WTC11 (cell line): ENCODE results near the gene C15orf61. TPM values are rescaled to one million over a fixed set of nuclear protein-coding genes. Genes with fewer than 3 reads are reported as not detected.

ENCODE experiments used
- ATAC-seq: fragments of 200-7000 bp; cut with Tn5 transposase; 2 replicates; pipeline ENCODE4 v1.10.0; 2021; ENCODE audit warnings: mild to moderate bottlenecking, moderate library complexity
- CTCF ChIA-PET: fragments of 300-600 bp; sonication (Branson Sonifier 250); formaldehyde crosslinking; loops from one replicate; lab custom pipeline; 2021; ENCODE audit warnings: antibody characterized with exemption; lab: Charles Lee
- POLR2A ChIA-PET: fragments of 350-600 bp; sonication (Branson Sonifier 250); formaldehyde crosslinking; loops from one replicate; lab custom pipeline; 2021; ENCODE audit warnings: antibody characterized with exemption; lab: Charles Lee
- DNase-seq: peaks from one replicate; pipeline ENCODE4 v3.0.0; 2021; ENCODE audit warnings: low spot score
- H3K27ac Mint-ChIP-seq: 2 replicates; pipeline ENCODE4 v1.8.0; 2021; ENCODE audit warnings: mixed read lengths
- H3K27me3 Mint-ChIP-seq: 2 replicates; pipeline ENCODE4 v1.8.0; 2021; ENCODE audit warnings: low read depth, mild to moderate bottlenecking, moderate library complexity, mixed read lengths
- H3K36me3 Mint-ChIP-seq: 2 replicates; pipeline ENCODE4 v1.8.0; 2021; ENCODE audit warnings: mixed read lengths
- H3K4me1 Mint-ChIP-seq: 2 replicates; pipeline ENCODE4 v1.8.0; 2022; ENCODE audit warnings: mixed read lengths
- H3K4me3 Mint-ChIP-seq: 2 replicates; pipeline ENCODE4 v1.8.0; 2021; ENCODE audit warnings: mild to moderate bottlenecking, moderate library complexity, mixed read lengths
- H3K9me3 Mint-ChIP-seq: 2 replicates; pipeline ENCODE4 v1.8.0; 2021; ENCODE audit warnings: mixed read lengths
- AFF4 ChIP-seq: sonication (generic); formaldehyde crosslinking; IDR thresholded peaks from 2 replicates; pipeline ENCODE4 v1.8.1; 2023; ENCODE audit warnings: mild to moderate bottlenecking, missing genetic modification reagents, borderline replicate concordance
- CBFB ChIP-seq: sonication (generic); formaldehyde crosslinking; IDR thresholded peaks from 2 replicates; pipeline ENCODE4 v1.8.1; 2022; ENCODE audit warnings: mild to moderate bottlenecking, low read depth, missing genetic modification reagents
- FOXJ3 ChIP-seq: sonication (generic); formaldehyde crosslinking; IDR thresholded peaks from 2 replicates; pipeline ENCODE4 v1.9.0; 2021; ENCODE audit warnings: missing genetic modification reagents, mild to moderate bottlenecking, borderline replicate concordance
- GABPB1 ChIP-seq: sonication (generic); formaldehyde crosslinking; IDR thresholded peaks from 2 replicates; pipeline ENCODE4 v1.8.1; 2023; ENCODE audit warnings: mild to moderate bottlenecking, missing genetic modification reagents
- GRHL2 ChIP-seq: fragments of 250-450 bp; sonication (Bioruptor Pico); IDR thresholded peaks from 2 replicates; pipeline ENCODE4 v1.8.0; 2022; ENCODE audit warnings: mild to moderate bottlenecking, moderate library complexity; ENCODE audit not compliant: insufficient replicate concordance, severe bottlenecking
- HMGA2 ChIP-seq: fragments of 250-450 bp; sonication (Bioruptor Pico); IDR thresholded peaks from 2 replicates; pipeline ENCODE4 v1.4.0; 2021; ENCODE audit warnings: mild to moderate bottlenecking, moderate library complexity
- KAT7 ChIP-seq: sonication (generic); formaldehyde crosslinking; IDR thresholded peaks from 2 replicates; pipeline ENCODE4 v1.8.1; 2023; ENCODE audit warnings: missing genetic modification reagents, mild to moderate bottlenecking, borderline replicate concordance
- MXD4 ChIP-seq: fragments of 250-450 bp; sonication (Bioruptor Pico); IDR thresholded peaks from 2 replicates; pipeline ENCODE4 v1.8.0; 2021; ENCODE audit warnings: mild to moderate bottlenecking, moderate library complexity, borderline replicate concordance
- NR2C2 ChIP-seq: sonication (generic); formaldehyde crosslinking; IDR thresholded peaks from 2 replicates; pipeline ENCODE4 v1.8.0; 2022; ENCODE audit warnings: mild to moderate bottlenecking, missing genetic modification reagents
- SMAD4 ChIP-seq: sonication (generic); formaldehyde crosslinking; IDR thresholded peaks from 2 replicates; pipeline ENCODE4 v1.8.0; 2022; ENCODE audit warnings: mild to moderate bottlenecking, missing genetic modification reagents
- TEAD1 ChIP-seq: sonication (generic); formaldehyde crosslinking; IDR thresholded peaks from 2 replicates; pipeline ENCODE4 v1.8.0; 2022; ENCODE audit warnings: mild to moderate bottlenecking, missing genetic modification reagents
- TP53 ChIP-seq: sonication (generic); formaldehyde crosslinking; IDR thresholded peaks from 2 replicates; pipeline ENCODE4 v1.8.1; 2023; ENCODE audit warnings: mild to moderate bottlenecking, missing genetic modification reagents
- ZNF317 ChIP-seq: sonication (generic); formaldehyde crosslinking; IDR thresholded peaks from 2 replicates; pipeline ENCODE4 v1.8.1; 2023; ENCODE audit warnings: low read depth, mild to moderate bottlenecking, moderate library complexity, missing genetic modification reagents, borderline replicate concordance
- ZNF416 ChIP-seq: fragments of 250-450 bp; sonication (Bioruptor Pico); IDR thresholded peaks from 2 replicates; pipeline ENCODE4 v1.9.0; 2021; ENCODE audit warnings: mild to moderate bottlenecking, inconsistent platforms
- total RNA-seq: library from RNA; stranded (reverse); gene quantifications from 3 replicates; pipeline ENCODE4 v1.2.3, GENCODE V29; 2021
- TF ChIP-seq, protein P1 (sequence below): sonication (generic); formaldehyde crosslinking; IDR thresholded peaks from 2 replicates; pipeline ENCODE4 v1.8.0; 2022; ENCODE audit warnings: mild to moderate bottlenecking, missing genetic modification reagents
- TF ChIP-seq, protein P2 (sequence below): sonication (generic); formaldehyde crosslinking; IDR thresholded peaks from 2 replicates; pipeline ENCODE4 v1.8.0; 2022; ENCODE audit warnings: missing genetic modification reagents
- TF ChIP-seq, protein P3 (sequence below): sonication (generic); formaldehyde crosslinking; IDR thresholded peaks from 2 replicates; pipeline ENCODE4 v1.8.0; 2022; ENCODE audit warnings: mild to moderate bottlenecking, missing genetic modification reagents

Gene C15orf61
- total RNA-seq, 1 experiment from 2014 or later: 3.3 TPM

GRCh38 chr15:67521783-67522568, 1.0 kb downstream of the C15orf61 start:
- Mint-ChIP-seq H3K27me3 (peaks cover 16% of the 10 kb centered on the region), H3K9me3 (no peaks in the 10 kb centered on the region), H3K4me3 (peak overlapping the region; percentile 80), H3K4me1 (peaks cover 27% of the 10 kb centered on the region), H3K36me3 (no peaks in the 10 kb centered on the region)
- TF ChIP-seq, protein P1, sequence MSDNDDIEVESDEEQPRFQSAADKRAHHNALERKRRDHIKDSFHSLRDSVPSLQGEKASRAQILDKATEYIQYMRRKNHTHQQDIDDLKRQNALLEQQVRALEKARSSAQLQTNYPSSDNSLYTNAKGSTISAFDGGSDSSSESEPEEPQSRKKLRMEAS (CRISPR knock-in tag): 0 out of 2 replicates have a peak, but pooled peaks have one; percentile 18
- no peak for TF ChIP-seq AFF4
- TF ChIP-seq, all 79 proteins: peak for 1
- POLR2A ChIA-PET: no interaction called here
- DNase-seq (no peak), ATAC-seq (no peak; the same call in 1 of the 2 replicates)
- CTCF ChIA-PET: interaction anchor here (1.0 to 1.7 kb wide), 3 partner anchors 20 to 310 kb away, joined by 5 to 7 read pairs (median 6); no protein-coding TSS in a partner anchor
- H3K27ac Mint-ChIP-seq: no peak overlapping the region

- Mint-ChIP-seq H3K4me1 (peaks cover 36% of the 10 kb centered on the region), H3K9me3 (no peaks in the 10 kb centered on the region), H3K4me3 (peak overlapping the region; percentile 12; the same call in 1 of the 2 replicates), H3K36me3 (no peaks in the 10 kb centered on the region), H3K27me3 (peaks cover 16% of the 10 kb centered on the region), H3K27ac (no peak overlapping the region)
- ChIA-PET POLR2A (no interaction called here), CTCF (no interaction called here)
- no peak for TF ChIP-seq CBFB
- TF ChIP-seq ZNF416: no peak
- TF ChIP-seq, protein P2, sequence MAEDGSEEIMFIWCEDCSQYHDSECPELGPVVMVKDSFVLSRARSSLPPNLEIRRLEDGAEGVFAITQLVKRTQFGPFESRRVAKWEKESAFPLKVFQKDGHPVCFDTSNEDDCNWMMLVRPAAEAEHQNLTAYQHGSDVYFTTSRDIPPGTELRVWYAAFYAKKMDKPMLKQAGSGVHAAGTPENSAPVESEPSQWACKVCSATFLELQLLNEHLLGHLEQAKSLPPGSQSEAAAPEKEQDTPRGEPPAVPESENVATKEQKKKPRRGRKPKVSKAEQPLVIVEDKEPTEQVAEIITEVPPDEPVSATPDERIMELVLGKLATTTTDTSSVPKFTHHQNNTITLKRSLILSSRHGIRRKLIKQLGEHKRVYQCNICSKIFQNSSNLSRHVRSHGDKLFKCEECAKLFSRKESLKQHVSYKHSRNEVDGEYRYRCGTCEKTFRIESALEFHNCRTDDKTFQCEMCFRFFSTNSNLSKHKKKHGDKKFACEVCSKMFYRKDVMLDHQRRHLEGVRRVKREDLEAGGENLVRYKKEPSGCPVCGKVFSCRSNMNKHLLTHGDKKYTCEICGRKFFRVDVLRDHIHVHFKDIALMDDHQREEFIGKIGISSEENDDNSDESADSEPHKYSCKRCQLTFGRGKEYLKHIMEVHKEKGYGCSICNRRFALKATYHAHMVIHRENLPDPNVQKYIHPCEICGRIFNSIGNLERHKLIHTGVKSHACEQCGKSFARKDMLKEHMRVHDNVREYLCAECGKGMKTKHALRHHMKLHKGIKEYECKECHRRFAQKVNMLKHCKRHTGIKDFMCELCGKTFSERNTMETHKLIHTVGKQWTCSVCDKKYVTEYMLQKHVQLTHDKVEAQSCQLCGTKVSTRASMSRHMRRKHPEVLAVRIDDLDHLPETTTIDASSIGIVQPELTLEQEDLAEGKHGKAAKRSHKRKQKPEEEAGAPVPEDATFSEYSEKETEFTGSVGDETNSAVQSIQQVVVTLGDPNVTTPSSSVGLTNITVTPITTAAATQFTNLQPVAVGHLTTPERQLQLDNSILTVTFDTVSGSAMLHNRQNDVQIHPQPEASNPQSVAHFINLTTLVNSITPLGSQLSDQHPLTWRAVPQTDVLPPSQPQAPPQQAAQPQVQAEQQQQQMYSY (CRISPR knock-in tag): no peak
- no peak for TF ChIP-seq GRHL2
- no peak for TF ChIP-seq MXD4 (CRISPR knock-in tag)
- no peak for TF ChIP-seq KAT7 (CRISPR knock-in tag)
- no peak for TF ChIP-seq NR2C2 (CRISPR knock-in tag)
- TF ChIP-seq ZNF317 (CRISPR knock-in tag): no peak
- no peak for TF ChIP-seq FOXJ3 (CRISPR knock-in tag)
- no peak for TF ChIP-seq HMGA2 (CRISPR knock-in tag)
- ATAC-seq: no peak
- DNase-seq: no peak
Measured at GRCh38 chr15:67523330-67523729, 2.4 kb downstream of the C15orf61 start.

- Mint-ChIP-seq H3K27me3 (peaks cover 16% of the 10 kb centered on the region), H3K4me3 (no peak overlapping the region), H3K27ac (no peak overlapping the region), H3K36me3 (no peaks in the 10 kb centered on the region), H3K9me3 (no peaks in the 10 kb centered on the region), H3K4me1 (peaks cover 41% of the 10 kb centered on the region)
- POLR2A ChIA-PET: interaction anchor here (0.7 kb wide), 1 partner anchor 1351 kb away, joined by 5 read pairs; no protein-coding TSS in a partner anchor
- CTCF ChIA-PET: interaction anchor here (0.6 to 1.1 kb wide), 2 partner anchors 308 to 977 kb away, joined by 3 to 4 read pairs; no protein-coding TSS in a partner anchor
- DNase-seq (no peak), ATAC-seq (no peak)
- TF ChIP-seq, protein P3, sequence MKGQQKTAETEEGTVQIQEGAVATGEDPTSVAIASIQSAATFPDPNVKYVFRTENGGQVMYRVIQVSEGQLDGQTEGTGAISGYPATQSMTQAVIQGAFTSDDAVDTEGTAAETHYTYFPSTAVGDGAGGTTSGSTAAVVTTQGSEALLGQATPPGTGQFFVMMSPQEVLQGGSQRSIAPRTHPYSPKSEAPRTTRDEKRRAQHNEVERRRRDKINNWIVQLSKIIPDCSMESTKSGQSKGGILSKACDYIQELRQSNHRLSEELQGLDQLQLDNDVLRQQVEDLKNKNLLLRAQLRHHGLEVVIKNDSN (CRISPR knock-in tag): no peak
- TF ChIP-seq KAT7 (CRISPR knock-in tag) (no peak), SMAD4 (CRISPR knock-in tag) (no peak), TEAD1 (no peak), GABPB1 (CRISPR knock-in tag) (no peak), TP53 (no peak)
- TF ChIP-seq, protein P2 (CRISPR knock-in tag): no peak
Measured at GRCh38 chr15:67524235-67524634, 3.3 kb downstream of the C15orf61 start.
